SK-N-MC (cell line): ENCODE data around the gene FGF2.

ENCODE experiments used
- DNase-seq: peaks from one replicate; pipeline ENCODE4 v3.0.0-alpha.2; 2011; ENCODE audit warnings: low read depth, low spot score
- H3K27ac ChIP-seq: fragments of 200-600 bp; sonication (generic); 2 replicates; pipeline ENCODE4 v1.5.1; 2016; ENCODE audit warnings: mixed run types
- H3K36me3 ChIP-seq: fragments of 200-600 bp; sonication (generic); 2 replicates; pipeline ENCODE4 v1.6.1; 2017; ENCODE audit warnings: antibody characterized with exemption, low read length, mixed read lengths; ENCODE audit not compliant: insufficient read depth
- H3K4me3 ChIP-seq: fragments of 200-600 bp; sonication (generic); 2 replicates; pipeline ENCODE4 v1.5.1; 2016
- H3K9ac ChIP-seq: fragments of 200-600 bp; sonication (generic); 2 replicates; pipeline ENCODE4 v1.8.0; 2017; ENCODE audit warnings: mixed run types, mixed read lengths; ENCODE audit not compliant: insufficient read length
- H3K9me3 ChIP-seq: fragments of 200-600 bp; sonication (generic); 2 replicates; pipeline ENCODE4 v1.6.1; 2017; ENCODE audit warnings: low read depth, mild to moderate bottlenecking, antibody characterized with exemption, low read length, moderate library complexity, mixed read lengths
- EZH2 ChIP-seq: fragments of 200-600 bp; sonication (generic); IDR thresholded peaks from one replicate; pipeline ENCODE4 v1.6.1; 2017; ENCODE audit warnings: antibody characterized with exemption
- FOXP2 ChIP-seq: optimal IDR thresholded peaks from 2 replicates; pipeline ENCODE3; 2011; ENCODE audit warnings: mild to moderate bottlenecking, moderate library complexity; ENCODE audit not compliant: insufficient read depth; ENCODE audit errors: extremely low read length, control extremely low read depth
- POLR2AphosphoS5 ChIP-seq: IDR thresholded peaks from 2 replicates; pipeline ENCODE4 v1.6.1; 2012; ENCODE audit warnings: mild to moderate bottlenecking, low read depth, low read length, borderline replicate concordance

Gene FGF2

GRCh38 chr4:122787940-122788339, 38.7 kb upstream of the FGF2 start:
- no peaks in the 10 kb centered on the region for H3K9me3 ChIP-seq
- H3K36me3 ChIP-seq, result no peaks in the 10 kb centered on the region
- H3K4me3 ChIP-seq, result no peak overlapping the region
- no peak overlapping the region for H3K9ac ChIP-seq
- DNase-seq, result no peak
- H3K27ac ChIP-seq, result no peak overlapping the region
- TF ChIP-seq FOXP2 (no peak), EZH2 (no peak)

- no peak for DNase-seq
- TF ChIP-seq POLR2AphosphoS5, result no peak
- no peak for TF ChIP-seq EZH2
- no peak for TF ChIP-seq FOXP2
- Histone ChIP-seq H3K9ac (no peak overlapping the region), H3K27ac (no peak overlapping the region), H3K4me3 (no peak overlapping the region), H3K9me3 (no peaks in the 10 kb centered on the region), H3K36me3 (no peaks in the 10 kb centered on the region)
Observed at GRCh38 chr4:122788935-122789334, 37.7 kb upstream of the FGF2 start.

GRCh38 chr4:122793811-122794210, 32.8 kb upstream of the FGF2 start:
- Histone ChIP-seq H3K27ac (no peak overlapping the region), H3K9me3 (no peaks in the 10 kb centered on the region), H3K4me3 (no peak overlapping the region), H3K9ac (no peak overlapping the region), H3K36me3 (no peaks in the 10 kb centered on the region)
- TF ChIP-seq EZH2, result no peak
- no peak for TF ChIP-seq POLR2AphosphoS5
- TF ChIP-seq FOXP2, result no peak
- no peak for DNase-seq

GRCh38 chr4:122796801-122797404, 29.7 kb upstream of the FGF2 start:
- no peak overlapping the region for H3K9ac ChIP-seq
- no peak overlapping the region for H3K4me3 ChIP-seq
- no peaks in the 10 kb centered on the region for H3K9me3 ChIP-seq
- TF ChIP-seq POLR2AphosphoS5 (no peak), EZH2 (no peak), FOXP2 (no peak)
- H3K27ac ChIP-seq, result peak overlapping the region; percentile 96
- DNase-seq, result no peak
- no peaks in the 10 kb centered on the region for H3K36me3 ChIP-seq

- peak overlapping the region; percentile 96 for H3K27ac ChIP-seq
- peak overlapping the region; percentile 61 for H3K4me3 ChIP-seq
- H3K36me3 ChIP-seq, result no peaks in the 10 kb centered on the region
- no peak for DNase-seq
- H3K9ac ChIP-seq, result peak overlapping the region; percentile 47
- H3K9me3 ChIP-seq, result no peaks in the 10 kb centered on the region
- TF ChIP-seq FOXP2 (no peak), EZH2 (no peak), POLR2AphosphoS5 (no peak)
Observed at GRCh38 chr4:122797405-122798094, 29.1 kb upstream of the FGF2 start.

- DNase-seq, result peak; percentile 35
- Histone ChIP-seq H3K9ac (peak overlapping the region; percentile 47), H3K4me3 (peak overlapping the region; percentile 61), H3K36me3 (no peaks in the 10 kb centered on the region), H3K9me3 (no peaks in the 10 kb centered on the region), H3K27ac (peak overlapping the region; percentile 96)
- TF ChIP-seq POLR2AphosphoS5 (peak; percentile 12; the same call in 1 of the 2 replicates), EZH2 (no peak)
Observed at GRCh38 chr4:122798101-122798500, 28.5 kb upstream of the FGF2 start.

- Histone ChIP-seq H3K9me3 (no peaks in the 10 kb centered on the region), H3K36me3 (no peaks in the 10 kb centered on the region), H3K4me3 (no peak overlapping the region), H3K9ac (no peak overlapping the region), H3K27ac (peak overlapping the region; percentile 96)
- no peak for DNase-seq
- TF ChIP-seq FOXP2, result no peak
- TF ChIP-seq POLR2AphosphoS5, result no peak
- no peak for TF ChIP-seq EZH2
Observed at GRCh38 chr4:122798917-122799316, 27.7 kb upstream of the FGF2 start.

- TF ChIP-seq FOXP2 (no peak), EZH2 (no peak), POLR2AphosphoS5 (no peak)
- no peak overlapping the region for H3K9ac ChIP-seq
- H3K36me3 ChIP-seq, result no peaks in the 10 kb centered on the region
- H3K9me3 ChIP-seq, result no peaks in the 10 kb centered on the region
- no peak overlapping the region for H3K27ac ChIP-seq
- DNase-seq, result no peak
- H3K4me3 ChIP-seq, result no peak overlapping the region
Observed at GRCh38 chr4:122803788-122804208, 22.8 kb upstream of the FGF2 start.
